ENCODE data around the gene RIPK4.

Gene RIPK4

GRCh38 chr21:41766883-41767605, at the start of gene RIPK4:
TSS of gene RIPK4 (minus strand) at chr21:41767052. CDS start at chr21:41767041, 11 bp downstream.
- DNase-seq (ENCODE audit: low spot score): peak; percentile 33

- DNase-seq (ENCODE audit: low spot score): no peak
These were observed 49.1 kb upstream of the RIPK4 start for GRCh38 chr21:41815652-41816582.

GRCh38 chr21:41813226-41813625, 46.4 kb upstream of the RIPK4 start:
- no peak for DNase-seq (ENCODE audit: low spot score)

GRCh38 chr21:41812679-41813078, 45.8 kb upstream of the RIPK4 start:
- no peak for DNase-seq (ENCODE audit: low spot score)

- DNase-seq (ENCODE audit: low spot score): no peak
These were observed 43.7 kb upstream of the RIPK4 start for GRCh38 chr21:41810597-41810932.

GRCh38 chr21:41809891-41810596, 43.2 kb upstream of the RIPK4 start:
- no peak for DNase-seq (ENCODE audit: low spot score)

GRCh38 chr21:41808846-41809245, 42.0 kb upstream of the RIPK4 start:
- DNase-seq (ENCODE audit: low spot score): no peak

- DNase-seq (ENCODE audit: low spot score): no peak
These were observed 41.2 kb upstream of the RIPK4 start for GRCh38 chr21:41808094-41808493.

GRCh38 chr21:41806773-41807172, 39.9 kb upstream of the RIPK4 start:
- no peak for DNase-seq (ENCODE audit: low spot score)

GRCh38 chr21:41805643-41806042, 38.8 kb upstream of the RIPK4 start:
- DNase-seq (ENCODE audit: low spot score): no peak

- no peak for DNase-seq (ENCODE audit: low spot score)
These were observed 38.2 kb upstream of the RIPK4 start for GRCh38 chr21:41805038-41805437.

GRCh38 chr21:41804381-41804780, 37.5 kb upstream of the RIPK4 start:
- no peak for DNase-seq (ENCODE audit: low spot score)

GRCh38 chr21:41803316-41803715, 36.5 kb upstream of the RIPK4 start:
- no peak for DNase-seq (ENCODE audit: low spot score)

GRCh38 chr21:41802684-41803083, 35.8 kb upstream of the RIPK4 start:
- no peak for DNase-seq (ENCODE audit: low spot score)

GRCh38 chr21:41802198-41802584, 35.3 kb upstream of the RIPK4 start:
- DNase-seq (ENCODE audit: low spot score): no peak

GRCh38 chr21:41801321-41802197, 34.7 kb upstream of the RIPK4 start:
- DNase-seq (ENCODE audit: low spot score): no peak

GRCh38 chr21:41800425-41801320, 33.8 kb upstream of the RIPK4 start:
- DNase-seq (ENCODE audit: low spot score): no peak

GRCh38 chr21:41799763-41800162, 32.9 kb upstream of the RIPK4 start:
- DNase-seq (ENCODE audit: low spot score): no peak

GRCh38 chr21:41798326-41798725, 31.5 kb upstream of the RIPK4 start:
- no peak for DNase-seq (ENCODE audit: low spot score)

- no peak for DNase-seq (ENCODE audit: low spot score)
These were observed 29.7 kb upstream of the RIPK4 start for GRCh38 chr21:41796476-41797080.

All from CD4-positive, alpha-beta T cell treated with Interleukin-6 at 100 ng/mL for 8 hours (primary cell).